K562 (cell line): ENCODE results near the gene MAN1B1. TPM values are rescaled to one million over a fixed set of nuclear protein-coding genes. Genes with fewer than 3 reads are reported as not detected.

Source experiments
- ASH1L ChIP-seq: fragments of 450-650 bp; IDR thresholded peaks from 2 replicates; pipeline ENCODE4 v1.6.1; 2018; ENCODE audit warnings: borderline replicate concordance, mild to moderate bottlenecking, low read depth; ENCODE audit not compliant: partially characterized antibody
- KAT8 ChIP-seq: fragments of 450-650 bp; IDR thresholded peaks from 2 replicates; pipeline ENCODE4 v1.6.1; 2016; ENCODE audit warnings: low read depth, mild to moderate bottlenecking
- KDM4B ChIP-seq, 2 experiments: fragments of 450-650 bp in 1 of 2; sonication (generic) in 1 of 2; IDR thresholded peaks; 2 replicates each; pipeline ENCODE4 v1.6.1; 2016 to 2017; ENCODE audit warnings: borderline replicate concordance in 2 of 2, antibody characterized with exemption in 1 of 2, low read depth in 1 of 2, mild to moderate bottlenecking in 1 of 2
- MBD2 ChIP-seq: sonication (generic); IDR thresholded peaks from 2 replicates; pipeline ENCODE4 v1.6.1; 2016; ENCODE audit warnings: low read depth, borderline replicate concordance
- MGA ChIP-seq: fragments of 450-650 bp; IDR thresholded peaks from 2 replicates; pipeline ENCODE4 v1.6.1; 2016; ENCODE audit warnings: mild to moderate bottlenecking, moderate library complexity
- THRA ChIP-seq: fragments of 450-650 bp; IDR thresholded peaks from 2 replicates; pipeline ENCODE4 v1.6.1; 2017; ENCODE audit warnings: mild to moderate bottlenecking, moderate library complexity
- ZNF384 ChIP-seq: IDR thresholded peaks from 2 replicates; pipeline ENCODE4 v1.6.1; 2012; ENCODE audit warnings: low read depth, low read length, improper control_type of control experiment
- polyA plus RNA-seq, 8 experiments: library from polyadenylated mRNA; depleted of rRNA in 4 of 8; stranded (reverse) in 5 of 8; unstranded in 3 of 8; fragments of >200 nt; fragmentation: Nextera tagmentation in 2 of 8; fragmentation: Illumina TruSeq in 1 of 8; extraction: Ambion mirVana in 2 of 8; extraction: Trizol in 1 of 8; gene quantifications; 2 replicates each; pipeline versions ENCODE4 v1.2.1 to v1.2.3, GENCODE V29; 2011 to 2014; ENCODE audit warnings: inconsistent platforms in 1 of 8, missing spikeins in 1 of 8
- total RNA-seq, 7 experiments: library from RNA; depleted of rRNA in 6 of 7; stranded (reverse); fragments of >200 nt in 6 of 7; fragmentation: Illumina TruSeq in 2 of 7; extraction: Trizol in 2 of 7; gene quantifications; 2 replicates each; pipeline versions ENCODE4 v1.2.1 to v1.2.3, GENCODE V29; 2011 to 2021; ENCODE audit warnings: low replicate concordance in 1 of 7

Gene MAN1B1
- total and polyA plus RNA-seq, 9 of the 15 experiments (the other 6 are each of a cell fraction or from before 2014, with no cell fraction given) = 0.55 to 36.6 (median 27.3) TPM

- TF ChIP-seq MGA (no peak), MBD2 (no peak), ZNF384 (no peak), ASH1L (no peak), KAT8 (no peak), THRA (no peak), KDM4B (IDR thresholded peaks at IDR 0.05; ENCODE audit: borderline replicate concordance in 2 of 2, low read depth in 1 of 2) (no peak)
Observed at GRCh38 chr9:137074657-137075274, 12.0 kb upstream of the MAN1B1 start (continued).
